Occipital lobe (tissue), 2 donors: Measurements from ENCODE around the gene SLC35A3. TPM values are rescaled to one million over a fixed set of nuclear protein-coding genes. Genes with fewer than 3 reads are reported as not detected.
"Not testable (repeated sequence)": the region's sequence is repeated elsewhere in the genome, so short reads cannot be mapped to it uniquely, and the experiment has no call there.

Experiments
- DNase-seq: peaks from one replicate; lab custom pipeline; 2025; lab: John Stamatoyannopoulos, UW
- total RNA-seq: library from RNA; depleted of rRNA; stranded (reverse); fragments of >200 nt; gene quantifications from one replicate; pipeline ENCODE4 v1.2.3, GENCODE V29; 2014

Gene SLC35A3
- total RNA-seq = 44.1 TPM

DNA sequence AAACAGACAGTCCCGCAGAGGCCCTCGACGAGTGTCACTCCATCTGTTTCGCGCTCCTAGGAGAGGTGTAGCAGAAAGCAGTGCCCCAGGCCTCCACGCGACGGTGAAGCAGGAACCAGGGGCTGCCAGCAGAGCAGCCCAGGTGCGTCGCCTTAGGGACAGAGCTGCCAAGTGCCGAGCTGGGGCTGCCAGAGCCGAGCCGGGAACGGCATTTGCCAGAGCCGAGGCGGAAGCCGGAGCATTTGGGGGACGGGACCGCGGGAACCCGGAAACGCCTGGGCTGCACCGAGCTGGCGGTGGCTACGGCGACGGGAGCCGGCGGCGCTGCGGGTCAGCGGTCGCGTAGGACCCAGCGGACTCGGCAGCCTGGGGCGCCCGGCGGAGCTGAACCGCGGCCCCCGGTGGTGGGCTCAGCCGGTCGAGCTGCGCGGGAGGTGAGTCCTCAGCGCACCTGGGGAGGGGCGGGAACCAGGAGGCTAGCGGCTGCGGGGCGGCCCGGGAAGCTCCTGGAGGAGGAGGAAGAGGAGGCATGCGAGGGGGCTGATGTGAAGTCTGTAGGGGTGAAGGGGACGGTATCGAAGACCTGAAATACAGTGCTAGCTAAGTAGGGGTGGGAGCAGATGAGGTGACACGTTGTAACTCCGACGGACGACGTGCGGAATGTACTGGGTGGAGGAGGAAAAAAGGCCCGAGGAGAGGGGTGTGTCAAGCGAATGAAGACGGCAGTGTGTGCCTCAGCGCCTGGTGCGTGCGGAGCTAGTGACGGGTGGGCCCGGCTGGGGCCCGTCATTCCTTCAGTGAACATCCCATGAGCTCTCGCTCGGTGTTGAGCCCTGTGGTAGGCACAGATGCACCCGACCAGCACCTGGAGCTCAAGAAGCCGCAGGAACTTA is at the start of gene SLC35A3:
Gene SLC35A3, plus strand, starts transcription at position 268 of the 893 bp plus-strand sequence. CDS start 23,559 bp downstream, outside the sequence.
- peak; percentile 78 for DNase-seq

DNA sequence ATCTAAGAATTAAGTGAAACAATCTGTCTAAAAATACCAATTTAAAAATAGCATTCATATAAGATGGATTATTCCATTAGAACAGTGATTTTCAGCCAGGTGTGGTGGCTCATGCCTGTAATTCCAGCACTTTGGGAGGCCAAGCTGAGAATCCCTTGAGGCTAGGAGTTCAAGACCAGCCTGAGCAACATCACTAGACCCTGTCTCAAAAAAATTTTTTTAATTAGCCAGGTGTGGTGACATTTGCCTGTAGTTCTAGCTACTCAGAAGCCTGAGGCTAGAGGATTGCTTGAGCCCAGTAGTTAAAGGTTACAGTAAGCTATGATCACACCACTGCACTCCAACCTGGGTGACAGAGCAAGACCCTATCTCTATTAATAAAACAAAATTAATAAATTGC is 35.0 kb upstream of the SLC35A3 start:
- no peak for DNase-seq

DNA sequence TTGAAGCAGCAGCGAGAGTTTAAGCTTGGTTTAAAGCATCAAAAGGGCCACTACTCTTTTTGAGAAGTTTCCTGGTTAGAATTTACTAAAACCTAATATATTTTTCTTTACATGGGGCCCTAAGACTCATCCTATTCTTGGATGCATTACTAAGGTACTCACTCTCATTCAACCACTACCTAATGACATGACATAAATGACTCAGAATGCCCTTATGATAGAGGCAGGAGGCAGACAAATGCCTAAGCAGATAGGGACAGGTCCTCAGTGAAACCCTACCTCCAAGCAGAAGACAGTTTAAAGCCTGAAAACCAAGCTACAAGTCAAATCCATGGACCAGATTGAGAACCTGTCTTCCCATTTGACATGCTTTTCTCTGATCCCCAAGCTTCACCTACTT is 34.3 kb upstream of the SLC35A3 start:
- DNase-seq = no peak

DNA sequence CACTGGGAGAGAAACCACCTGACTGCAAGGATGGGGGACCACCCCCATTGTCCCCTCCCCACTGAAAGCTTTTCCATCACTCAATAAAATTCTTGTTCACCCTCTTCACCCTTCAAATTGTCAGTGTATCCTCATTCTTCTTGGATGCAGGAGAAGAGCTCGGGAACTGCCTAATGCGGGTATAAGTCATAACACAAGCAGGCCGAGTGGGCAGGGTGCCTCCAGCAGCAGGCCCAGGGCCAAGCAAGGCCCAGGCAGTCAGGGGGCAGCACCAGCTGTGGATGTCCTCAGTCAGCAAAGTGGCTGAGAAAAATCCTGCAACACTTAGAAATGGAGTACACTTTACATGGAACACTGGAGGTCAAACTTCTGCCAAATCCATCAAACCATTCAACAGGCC is 33.7 kb upstream of the SLC35A3 start:
- no peak for DNase-seq

DNA sequence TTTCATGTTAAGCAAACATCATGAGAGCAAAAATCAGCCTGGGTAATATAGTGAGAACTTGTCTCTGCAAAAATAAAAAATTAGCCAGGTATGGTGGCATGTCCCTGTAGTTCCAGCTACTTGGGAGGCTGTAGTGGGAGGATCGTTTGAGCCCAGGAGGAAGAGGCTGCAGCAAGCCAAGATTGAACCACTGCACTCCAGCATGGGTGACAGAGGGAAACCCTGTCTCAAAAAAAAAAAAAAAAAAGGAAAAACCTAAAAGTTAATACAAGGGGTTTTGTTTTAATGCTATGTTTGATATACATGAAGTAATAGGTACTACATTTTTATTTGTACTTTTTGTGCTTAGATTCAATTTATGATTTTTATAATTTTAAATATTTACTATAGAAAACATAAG is 27.1 kb upstream of the SLC35A3 start:
- no peak for DNase-seq

DNA sequence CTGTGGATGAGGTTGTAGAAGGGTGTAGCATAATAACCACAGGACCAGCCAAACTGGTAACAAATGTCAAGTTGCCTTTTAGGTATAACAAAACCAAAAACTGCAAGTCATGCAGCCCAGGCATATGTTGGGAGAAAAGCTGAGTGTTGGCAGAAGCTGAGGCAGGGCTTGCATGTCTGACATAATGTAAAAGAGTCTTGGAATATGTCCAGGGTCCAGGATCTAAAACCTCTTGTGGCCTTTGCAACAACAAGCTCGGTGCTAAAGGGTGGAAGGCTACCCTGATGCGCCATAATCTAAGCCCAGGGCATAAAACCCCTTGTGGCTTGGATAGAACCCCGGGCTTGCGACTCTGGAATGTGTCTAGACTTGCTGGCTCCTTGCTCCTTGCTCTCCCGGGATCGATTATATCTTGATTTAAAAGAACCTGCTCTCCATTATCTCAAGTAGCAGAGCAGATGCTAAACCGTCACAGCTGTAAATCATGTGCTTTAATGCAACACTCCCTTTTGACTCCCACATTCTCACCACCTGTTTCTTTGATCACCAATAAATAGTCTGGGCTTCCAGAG is 26.5 kb upstream of the SLC35A3 start:
- no peak for DNase-seq

DNA sequence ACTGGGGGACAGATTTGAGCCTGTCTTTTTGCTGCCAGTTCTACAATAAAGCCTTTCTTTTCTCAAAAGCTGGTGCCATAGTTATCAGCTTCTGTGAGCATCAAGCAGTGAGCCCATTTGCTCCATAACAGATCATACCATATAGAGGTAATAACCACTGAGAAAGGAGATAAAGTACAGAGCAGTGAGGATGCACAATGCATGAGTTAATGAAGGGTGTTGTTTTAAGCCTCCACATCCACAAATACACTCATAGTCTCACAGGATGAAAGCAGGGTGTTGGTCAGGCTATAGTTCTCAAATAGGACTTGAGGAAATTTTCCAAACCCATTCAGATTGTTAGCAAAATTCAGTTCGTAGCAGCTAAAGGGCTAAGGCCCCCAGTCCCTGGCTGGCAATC is 25.6 kb upstream of the SLC35A3 start:
- no peak for DNase-seq

DNA sequence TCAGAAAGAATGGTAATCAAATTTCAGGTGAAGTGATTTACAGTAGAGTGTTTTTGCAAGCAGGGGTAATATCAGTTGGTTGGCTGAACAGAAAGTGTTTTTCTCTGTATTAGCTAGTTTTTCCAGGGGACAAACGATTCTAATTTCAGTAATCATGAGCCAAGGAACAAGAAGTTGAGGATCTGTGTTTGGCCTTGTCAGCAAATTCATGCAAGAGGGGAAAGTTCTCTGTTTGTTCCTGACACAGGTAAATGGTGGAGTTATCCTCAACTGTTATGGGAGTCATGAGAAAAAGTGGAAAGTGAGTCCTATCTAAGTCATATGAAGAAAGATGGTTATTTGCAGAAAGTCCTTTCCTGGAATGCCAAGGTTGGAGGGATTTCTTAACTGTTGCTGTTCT is 24.6 kb upstream of the SLC35A3 start:
- no peak for DNase-seq

DNA sequence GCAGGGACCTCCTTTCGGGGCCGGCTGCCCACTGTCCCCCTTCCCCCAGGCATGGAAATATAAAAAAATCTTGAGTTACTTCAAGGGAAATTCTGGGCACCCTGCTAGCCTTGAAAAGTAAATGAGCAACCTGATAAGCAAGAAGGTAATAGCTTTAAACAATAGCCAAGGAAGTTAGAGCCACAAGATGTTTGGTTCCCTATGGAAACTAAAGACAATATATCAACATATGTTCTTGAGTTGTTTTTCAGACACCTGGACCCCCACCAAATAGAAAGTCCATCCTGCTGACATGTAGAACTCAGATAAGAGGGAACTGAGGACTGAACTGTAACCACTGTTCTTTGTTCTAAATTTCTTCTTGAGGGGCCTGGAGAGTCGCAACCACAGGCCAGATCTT is 19.3 kb upstream of the SLC35A3 start:
- no peak for DNase-seq

DNA sequence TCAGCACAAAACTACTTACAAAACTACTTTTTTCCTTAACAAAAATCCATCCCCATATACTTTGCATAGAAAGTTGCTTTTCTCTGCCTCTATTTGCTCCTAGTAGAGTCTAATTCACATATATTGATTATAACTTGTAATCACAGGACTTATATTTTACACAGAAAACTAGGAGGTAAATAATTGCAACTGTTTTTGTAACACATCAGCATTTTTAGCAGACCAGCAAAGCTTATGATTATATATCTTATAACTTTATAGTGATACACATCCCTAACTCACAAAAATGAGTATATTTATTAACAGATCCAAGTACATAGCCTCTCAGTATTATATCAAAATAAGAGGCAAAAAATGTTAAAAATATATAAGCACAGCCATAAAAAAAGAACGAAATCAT is 17.3 kb upstream of the SLC35A3 start:
- DNase-seq = no peak

DNA sequence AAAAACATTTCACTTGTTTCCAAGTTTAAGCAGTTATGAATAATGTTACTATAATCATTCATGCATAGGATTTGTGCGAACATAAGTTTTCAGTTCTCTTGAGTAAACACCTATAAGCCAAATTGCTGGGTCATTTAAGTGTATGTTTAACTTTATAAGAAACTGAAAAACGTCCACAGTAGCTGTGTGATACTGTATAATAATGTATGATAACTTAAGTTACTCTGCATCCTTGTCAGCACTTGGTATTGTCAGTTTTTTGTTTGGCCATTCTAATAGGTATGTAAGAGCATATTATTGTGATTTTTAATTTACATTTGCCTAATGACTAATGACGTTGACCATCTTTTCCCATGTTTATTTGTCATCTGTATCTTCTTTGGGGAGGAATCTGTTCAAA is 14.4 kb upstream of the SLC35A3 start:
- no peak for DNase-seq

DNA sequence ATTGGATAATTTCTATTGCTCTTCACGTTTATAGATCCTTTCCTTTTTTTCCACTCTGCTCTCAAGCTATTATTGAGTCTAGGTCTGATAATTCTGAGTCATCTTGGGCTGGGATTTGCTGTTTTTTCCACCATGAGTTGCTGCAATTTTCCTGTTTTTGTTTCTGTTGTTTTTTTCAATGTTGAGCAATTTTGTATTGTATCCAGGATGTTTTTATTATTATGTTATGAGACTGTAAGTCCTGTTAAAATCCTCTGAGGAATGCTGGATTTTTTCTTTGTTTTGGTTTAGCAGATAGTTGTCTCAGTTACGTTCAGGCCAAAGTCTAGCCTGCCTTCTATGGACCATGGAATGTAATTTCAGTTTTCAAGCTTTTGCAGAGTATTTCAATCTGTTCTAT is 13.0 kb upstream of the SLC35A3 start:
- no peak for DNase-seq

DNA sequence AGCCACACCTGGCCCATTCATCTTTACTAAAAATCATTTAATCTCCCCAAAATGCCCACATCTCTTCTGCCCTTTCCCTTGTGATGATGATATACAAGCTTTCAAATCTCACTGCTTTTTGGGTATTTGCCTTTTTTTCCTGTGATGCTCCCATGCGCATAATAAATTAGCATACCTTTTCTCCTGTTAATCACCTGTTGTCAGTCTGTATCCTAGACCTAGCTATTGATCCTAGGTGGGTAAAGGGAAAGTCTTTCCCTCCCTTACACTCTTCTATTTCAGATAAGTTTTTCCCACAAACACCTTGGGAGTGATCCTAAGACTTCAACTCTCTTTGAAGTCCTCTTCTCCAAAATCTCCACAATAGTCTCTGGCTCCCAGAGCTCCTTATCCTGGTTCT is 12.0 kb upstream of the SLC35A3 start:
- DNase-seq = no peak

DNA sequence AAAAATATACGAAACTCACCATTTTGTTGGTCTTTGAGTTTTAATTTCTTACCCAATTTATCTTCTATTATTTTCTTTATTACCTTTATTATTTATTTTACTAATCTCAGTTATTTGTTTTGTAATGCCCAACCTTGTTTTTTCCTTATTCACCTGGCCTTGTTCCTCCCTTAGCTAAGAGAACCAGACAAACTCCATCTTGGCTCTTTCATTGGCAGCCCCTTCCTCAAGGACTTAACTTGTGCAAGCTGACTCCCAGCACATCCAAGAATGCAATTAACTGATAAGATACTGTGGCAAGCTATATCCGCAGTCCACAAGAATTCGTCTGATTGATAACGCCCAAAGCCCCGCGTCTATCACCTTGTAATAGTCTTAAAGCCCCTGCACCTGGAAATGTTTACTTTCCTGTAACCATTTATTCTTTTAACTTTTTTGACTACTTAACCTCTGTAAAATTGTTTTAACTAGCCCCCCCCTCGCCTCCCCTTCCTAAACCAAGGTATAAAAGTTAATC is 10.5 kb upstream of the SLC35A3 start:
- DNase-seq = not testable (repeated sequence)

DNA sequence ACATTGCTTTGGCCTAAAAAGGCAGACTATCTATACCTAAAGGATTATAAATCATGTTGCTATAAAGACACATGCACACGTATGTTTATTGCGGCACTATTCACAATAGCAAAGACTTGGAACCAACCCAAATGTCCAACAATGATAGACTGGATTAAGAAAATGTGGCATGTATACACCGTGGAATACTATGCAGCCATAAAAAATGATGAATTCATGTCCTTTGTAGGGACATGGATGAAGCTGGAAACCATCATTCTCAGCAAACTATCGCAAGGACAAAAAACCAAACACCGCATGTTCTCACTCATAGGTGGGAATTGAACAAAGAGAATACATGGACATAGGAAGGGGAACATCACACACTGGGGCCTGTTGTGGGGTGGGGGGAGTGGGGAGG is 9.5 kb upstream of the SLC35A3 start:
- DNase-seq = not testable (repeated sequence)

DNA sequence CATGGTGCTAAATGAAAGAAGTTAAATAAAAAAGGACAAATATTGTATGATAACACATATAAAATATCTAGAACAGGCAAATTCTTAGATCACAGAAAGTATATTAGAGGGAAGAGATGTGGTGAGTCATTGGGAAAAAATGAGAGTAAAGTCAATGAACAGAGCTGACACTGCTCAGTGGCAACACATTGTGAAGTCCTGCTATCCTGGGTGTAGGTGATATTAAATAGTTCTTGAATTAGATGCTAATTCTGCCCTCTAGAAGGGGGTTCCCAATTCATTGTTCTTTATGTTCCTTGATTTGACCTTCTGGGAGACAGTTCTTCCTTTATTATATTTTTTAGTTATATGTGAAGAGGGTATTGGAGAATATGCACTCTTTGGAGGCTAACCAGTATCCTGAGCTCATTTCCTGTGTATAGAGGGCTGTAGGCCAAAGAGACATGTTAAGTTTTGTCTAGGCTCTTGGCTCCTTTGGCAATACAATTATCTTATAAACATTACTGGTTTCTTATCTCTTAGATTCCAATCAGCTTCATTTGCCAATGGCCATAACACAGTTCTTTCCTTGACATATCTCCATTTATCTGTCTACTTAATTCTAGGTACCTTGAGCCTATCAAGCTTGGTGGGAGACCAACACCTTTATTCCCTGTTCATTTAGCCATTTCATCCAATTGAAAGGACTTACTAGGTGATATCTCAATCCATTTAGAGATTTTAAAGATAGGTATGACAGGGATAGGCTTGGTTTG is 6.6 kb upstream of the SLC35A3 start:
- no peak for DNase-seq

DNA sequence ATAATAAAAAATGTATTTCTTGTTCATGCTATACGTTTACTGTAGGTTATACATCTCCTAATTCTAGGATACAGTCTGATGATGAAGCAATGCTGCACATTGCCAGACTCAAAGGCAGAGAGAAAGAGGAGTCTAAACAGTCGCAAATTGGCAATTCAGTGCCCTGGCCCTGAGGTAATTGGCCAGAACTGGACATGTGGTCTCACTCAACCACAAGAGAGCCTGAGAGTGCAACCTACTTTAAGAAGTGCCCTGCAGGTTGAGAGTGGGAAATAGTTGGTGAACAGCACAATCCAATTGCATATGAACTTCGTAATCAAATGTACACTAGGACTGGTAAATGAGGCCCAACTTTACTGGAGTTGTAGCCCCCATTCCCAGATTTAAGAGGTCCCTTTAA is 5.0 kb upstream of the SLC35A3 start:
- no peak for DNase-seq

DNA sequence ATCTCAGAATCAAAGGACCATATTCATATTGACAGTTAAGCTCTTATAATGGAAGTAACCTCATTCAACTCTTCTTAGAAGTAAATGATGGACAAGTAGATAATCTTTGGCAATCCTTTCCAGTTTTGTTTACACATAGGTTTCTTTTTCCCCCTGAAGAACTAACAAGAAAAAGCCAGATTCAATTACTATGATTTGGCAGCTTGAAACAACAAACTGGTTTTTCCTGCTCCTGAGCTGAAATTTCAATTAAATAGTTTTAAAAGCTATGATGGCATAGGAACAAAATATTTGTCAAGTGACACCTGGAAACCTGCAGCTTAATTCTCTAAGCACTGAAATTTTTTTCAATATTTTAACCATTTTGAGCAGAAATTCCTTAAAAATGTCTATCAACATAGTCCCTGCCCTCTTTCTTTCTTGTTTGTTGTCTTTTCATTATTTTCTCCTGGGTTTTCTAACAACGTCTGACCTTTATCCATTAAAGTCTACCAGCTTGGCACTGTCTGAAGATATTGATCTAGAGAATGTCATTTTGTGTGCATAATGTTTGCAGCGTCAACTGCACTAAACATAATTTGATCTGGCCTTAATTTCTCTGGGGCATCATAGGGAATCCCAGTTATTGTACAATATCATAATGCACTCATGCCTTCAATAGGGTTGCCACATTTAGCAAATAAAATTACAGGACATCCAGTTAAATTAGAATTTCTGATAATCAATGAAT is 4.0 kb upstream of the SLC35A3 start:
- no peak for DNase-seq

DNA sequence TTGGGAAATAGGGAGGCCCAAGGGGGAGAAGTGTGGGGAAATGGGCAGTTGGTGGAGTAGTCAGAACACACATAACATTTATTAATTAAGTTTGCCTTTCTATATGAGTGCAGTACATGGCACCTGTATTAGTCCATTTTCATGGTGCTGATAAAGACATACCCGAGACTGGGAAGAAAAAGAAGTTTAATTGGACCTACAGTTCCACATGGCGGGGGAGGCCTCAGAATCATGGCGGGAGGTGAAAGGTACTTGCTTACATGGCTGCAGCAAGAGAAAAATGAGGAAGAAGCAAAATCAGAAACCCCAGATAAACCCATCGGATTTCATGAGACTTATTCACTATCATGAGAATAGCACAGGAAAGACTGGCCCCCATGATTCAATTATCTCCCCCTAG is 1.6 kb upstream of the SLC35A3 start:
- no peak for DNase-seq

DNA sequence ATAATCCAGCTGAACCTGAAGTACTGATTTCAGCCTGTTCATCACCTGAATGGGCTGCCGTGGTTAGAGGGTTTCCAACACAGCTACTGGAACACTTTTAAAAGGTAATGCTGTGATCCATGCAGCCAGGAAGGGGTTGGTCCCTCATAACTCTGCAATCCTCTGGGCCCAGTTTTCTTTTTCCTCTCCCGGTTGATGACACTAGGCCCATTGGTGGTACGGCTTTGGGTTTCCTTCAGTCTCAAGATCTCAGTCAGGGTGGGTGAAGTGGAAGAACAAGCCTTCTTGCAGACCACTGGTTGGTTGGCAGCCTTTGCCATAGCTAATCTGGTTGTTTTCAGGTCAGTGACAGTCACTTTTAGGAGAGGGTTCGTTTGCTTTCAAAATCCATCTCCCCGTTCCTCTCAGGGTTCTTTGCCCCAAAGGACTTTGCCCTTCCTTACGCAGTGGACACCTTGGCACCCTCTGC is 502 bp upstream of the SLC35A3 start:
- no peak for DNase-seq

DNA sequence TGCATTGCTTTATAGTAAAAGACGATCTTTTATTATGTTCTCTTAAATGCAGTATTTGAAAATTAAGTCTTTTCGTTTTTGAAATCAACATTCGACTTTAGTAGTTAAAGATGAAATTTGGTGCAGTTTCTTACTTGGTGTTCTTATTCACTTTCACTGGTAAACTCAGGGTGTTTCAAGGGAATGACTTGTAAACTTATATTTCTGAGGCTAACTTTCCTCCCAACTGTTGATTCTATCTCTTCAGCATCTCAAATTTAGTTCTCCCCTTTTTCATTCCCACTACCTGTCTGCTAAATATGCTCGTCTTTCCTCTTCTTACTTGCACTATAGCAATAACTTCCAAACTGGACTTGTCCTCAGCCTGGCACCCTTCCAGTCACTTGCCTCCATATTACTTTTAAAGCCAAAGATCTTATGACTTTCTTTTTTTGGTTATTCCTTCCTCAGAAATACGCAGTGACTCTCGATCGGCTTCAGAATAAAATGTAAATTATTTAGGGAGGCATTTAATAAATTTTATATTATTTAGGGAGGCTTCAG is 988 bp downstream of the SLC35A3 start:
- no peak for DNase-seq
